HepG2 (cell line): ENCODE results near the gene PSEN1. TPM values are rescaled to one million over a fixed set of nuclear protein-coding genes. Genes with fewer than 3 reads are reported as not detected.
A peak's percentile ranks its signal among the peaks of the same experiment; 100 is the strongest.

Source experiments
- ATAC-seq: fragments of 200-7000 bp; cut with Tn5 transposase; 3 replicates; pipeline ENCODE4 v1.9.1; 2020; ENCODE audit warnings: mild to moderate bottlenecking, moderate library complexity
- BruUV-seq: library from RNA; stranded (reverse); fragments of 400-500 nt; replicated peaks from 2 replicates; lab custom pipeline; 2021; lab: Mats Ljungman, UMichigan
- CTCF ChIA-PET: fragments of 300-600 bp; formaldehyde crosslinking; extraction: SDS; loops from one replicate; lab custom pipeline; 2021; ENCODE audit warnings: low total read pairs, inconsistent platforms, low intra/inter-chr PET ratio; lab: Yijun Ruan, JAX
- POLR2A ChIA-PET: fragments of 350-600 bp; sonication (Branson Sonifier 250); formaldehyde crosslinking; loops from one replicate; lab custom pipeline; 2020; ENCODE audit warnings: antibody characterized with exemption, inconsistent platforms; lab: Yijun Ruan, JAX
- DNase-seq: peaks from one replicate; pipeline ENCODE4 v3.0.0-alpha.2; 2015; ENCODE audit warnings: low spot score
- FAIRE-seq: peaks from 3 replicates; lab custom pipeline; 2011; peaks lifted over from hg19 to GRCh38; lab: Jason Lieb, UNC
- H2AFZ ChIP-seq: one replicate; pipeline ENCODE4 v1.6.1; 2011; ENCODE audit warnings: low read length, inconsistent platforms
- H3K27ac ChIP-seq: fragments of 300-600 bp; 3 replicates; pipeline ENCODE4 v1.8.0; 2011; ENCODE audit warnings: mixed run types, mild to moderate bottlenecking, mixed read lengths, low read length, inconsistent platforms; ENCODE audit not compliant: insufficient read depth; ENCODE audit errors: extremely low read length
- H3K27me3 ChIP-seq, 2 experiments: fragments of 200-600 bp in 1 of 2; 2 replicates in 1 of 2; 3 replicates in 1 of 2; pipeline versions ENCODE4 v1.6.0 to v1.8.0; 2011; ENCODE audit warnings: low read length in 2 of 2, mild to moderate bottlenecking in 2 of 2, moderate library complexity in 2 of 2, inconsistent platforms in 1 of 2; ENCODE audit not compliant: insufficient read depth in 2 of 2, control insufficient read depth in 1 of 2
- H3K36me3 ChIP-seq, 2 experiments: fragments of 200-600 bp in 1 of 2; replicated peaks in 1 of 2; 2 replicates in 1 of 2; 3 replicates in 1 of 2; pipeline versions ENCODE4 v1.5.1 to v1.8.0; 2011; ENCODE audit warnings: low read length in 2 of 2, inconsistent platforms in 1 of 2; ENCODE audit not compliant: insufficient read depth in 2 of 2, control insufficient read depth in 1 of 2
- H3K4me1 ChIP-seq: 2 replicates; pipeline ENCODE4 v1.5.1; 2012; ENCODE audit warnings: low read length, inconsistent platforms; ENCODE audit not compliant: insufficient read depth
- H3K4me2 ChIP-seq: 2 replicates; pipeline ENCODE4 v1.6.0; 2011; ENCODE audit warnings: low read depth, low read length, inconsistent platforms
- H3K4me3 ChIP-seq, 3 experiments: fragments of 200-600 bp in 1 of 3; sonication (generic), shearing (Covaris generic) in 1 of 3; replicated peaks in 1 of 3; 2 replicates each; pipeline ENCODE4 v1.5.1; 2011 to 2016; ENCODE audit warnings: low read length in 3 of 3, inconsistent platforms in 2 of 3, low read depth in 2 of 3, mild to moderate bottlenecking in 2 of 3, control low read depth in 1 of 3, mixed read lengths in 1 of 3; ENCODE audit not compliant: insufficient read depth in 1 of 3
- H3K79me2 ChIP-seq: one replicate; pipeline ENCODE4 v1.6.1; 2011; ENCODE audit warnings: low read length, inconsistent platforms; ENCODE audit not compliant: insufficient read depth
- H3K9ac ChIP-seq: 2 replicates; pipeline ENCODE4 v1.6.0; 2011; ENCODE audit warnings: mild to moderate bottlenecking, low read depth, low read length, inconsistent platforms; ENCODE audit not compliant: insufficient read depth
- H3K9me3 ChIP-seq: 2 replicates; pipeline ENCODE4 v1.5.1; 2012; ENCODE audit warnings: mild to moderate bottlenecking, low read length
- H4K20me1 ChIP-seq: 2 replicates; pipeline ENCODE4 v1.6.0; 2011; ENCODE audit warnings: inconsistent platforms, mild to moderate bottlenecking, low read length, moderate library complexity; ENCODE audit not compliant: insufficient read depth
- CCAR2 ChIP-seq: fragments of 200-400 bp; formaldehyde crosslinking; optimal IDR thresholded peaks from 2 replicates; pipeline ENCODE3; 2018; ENCODE audit warnings: low read depth, mild to moderate bottlenecking, low read length, moderate library complexity
- FIP1L1 ChIP-seq: fragments of 200-400 bp; formaldehyde crosslinking; IDR thresholded peaks from 2 replicates; pipeline ENCODE4 v1.6.1; 2018; ENCODE audit warnings: low read depth, mild to moderate bottlenecking, low read length, moderate library complexity, borderline replicate concordance; ENCODE audit not compliant: insufficient read depth
- FLYWCH1 ChIP-seq: sonication (generic); formaldehyde crosslinking; IDR thresholded peaks from 2 replicates; pipeline ENCODE4 v1.8.1; 2023; ENCODE audit warnings: mild to moderate bottlenecking, missing genetic modification reagents
- GATAD1 ChIP-seq: IDR thresholded peaks from 2 replicates; pipeline ENCODE4 v1.6.1; 2016; ENCODE audit warnings: missing genetic modification reagents, missing compliant biosample characterization
- KLF9 ChIP-seq: IDR thresholded peaks from 2 replicates; pipeline ENCODE4 v1.6.1; 2016; ENCODE audit warnings: low read depth
- NR2F2 ChIP-seq: IDR thresholded peaks from 2 replicates; pipeline ENCODE4 v1.6.1; 2012; ENCODE audit warnings: low read depth, inconsistent platforms, borderline replicate concordance
- RAD51 ChIP-seq: fragments of 450-650 bp; IDR thresholded peaks from 2 replicates; pipeline ENCODE4 v1.6.1; 2016; ENCODE audit warnings: borderline replicate concordance
- RFX3 ChIP-seq: IDR thresholded peaks from 2 replicates; pipeline ENCODE4 v1.6.1; 2016; ENCODE audit warnings: missing biosample characterization, missing genetic modification reagents
- U2AF1 ChIP-seq: fragments of 200-400 bp; formaldehyde crosslinking; optimal IDR thresholded peaks from 2 replicates; pipeline ENCODE3; 2017; ENCODE audit warnings: mild to moderate bottlenecking, low read depth, low read length
- XRCC5 ChIP-seq: fragments of 200-400 bp; formaldehyde crosslinking; optimal IDR thresholded peaks from 2 replicates; pipeline ENCODE3; 2017; ENCODE audit warnings: mild to moderate bottlenecking, low read length
- ZNF143 ChIP-seq: sonication (generic); formaldehyde crosslinking; IDR thresholded peaks from 2 replicates; pipeline ENCODE4 v1.4.0; 2020; ENCODE audit warnings: missing genetic modification reagents
- ZNF251 ChIP-seq: sonication (generic); formaldehyde crosslinking; IDR thresholded peaks from 2 replicates; pipeline ENCODE4 v1.9.0; 2021; ENCODE audit warnings: mild to moderate bottlenecking, missing genetic modification reagents
- ZNF367 ChIP-seq: sonication (generic); formaldehyde crosslinking; IDR thresholded peaks from 2 replicates; pipeline ENCODE4 v1.4.0; 2020; ENCODE audit warnings: missing genetic modification reagents, borderline replicate concordance
- ZNF703 ChIP-seq: sonication (generic); formaldehyde crosslinking; IDR thresholded peaks from 2 replicates; pipeline ENCODE4 v1.5.1; 2020; ENCODE audit warnings: missing genetic modification reagents, mild to moderate bottlenecking, moderate library complexity, borderline replicate concordance
- WGBS: methylation state at CpG from one replicate; pipeline ENCODE4 v1.1.6; 2017; ENCODE audit warnings: low lambda C conversion rate; 5-methylcytosine and 5-hydroxymethylcytosine counted together
- in situ Hi-C: cut with HindIII; loops from 2 replicates; pipeline ENCODE4 v1.10.0; 2017; ENCODE audit warnings: low pct_unique_long_range_greater_than_20kb; ENCODE audit not compliant: extremely low pct_ligation_motif_present
- intact Hi-C: fragments of 100-400 bp; cut with micrococcal nuclease; formaldehyde crosslinking; loops from one replicate; pipeline ENCODE4 v1.10.0; 2022; ENCODE audit not compliant: unreplicated experiment
- polyA plus RNA-seq, 8 experiments: library from polyadenylated mRNA; depleted of rRNA in 3 of 8; stranded (reverse) in 7 of 8; unstranded in 1 of 8; fragments of >200 nt; fragmentation: Illumina TruSeq in 4 of 8; extraction: Trizol in 4 of 8; gene quantifications; 2 replicates each; pipeline versions ENCODE4 v1.2.1 to v1.2.3, GENCODE V29; 2011 to 2016; ENCODE audit warnings: low read depth in 4 of 8, missing spikeins in 1 of 8, mixed read lengths in 1 of 8; ENCODE audit not compliant: insufficient read depth in 1 of 8
- total RNA-seq, 5 experiments: library from RNA; depleted of rRNA; stranded (reverse); fragments of >200 nt; fragmentation: Illumina TruSeq; extraction: Trizol; gene quantifications; 2 replicates each; pipeline ENCODE4 v1.2.3, GENCODE V29; 2016; ENCODE audit warnings: low read depth in 1 of 5

Gene PSEN1
- total and polyA plus RNA-seq, 2 of the 13 experiments (the other 11 are each of a cell fraction or from before 2014, with no cell fraction given), result 12.5 to 26.6 TPM

DNA sequence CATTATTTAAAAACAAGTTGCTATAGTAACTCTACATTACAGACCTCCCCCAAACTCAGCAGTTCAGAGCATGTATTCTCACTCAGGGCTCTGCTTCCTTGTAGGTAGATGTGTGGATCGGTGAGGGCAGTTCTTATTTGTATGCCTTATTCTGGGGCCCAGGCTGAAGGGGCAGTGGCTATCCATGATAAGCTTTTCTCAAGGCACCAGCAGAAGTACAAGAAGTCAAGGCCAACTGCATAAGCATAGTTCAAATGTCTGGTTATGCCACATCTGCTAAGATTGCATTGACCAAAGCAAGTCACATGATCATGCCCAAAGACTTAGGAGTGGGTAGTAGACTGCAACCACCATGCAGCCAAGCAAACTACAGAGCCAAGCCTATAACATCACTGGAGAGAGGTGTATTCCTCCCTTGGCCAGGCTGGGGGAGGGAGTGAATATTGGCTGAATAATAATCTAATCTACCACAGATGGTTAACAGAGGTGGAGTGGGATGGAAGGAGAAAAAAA, 4.6 kb downstream of the PSEN1 start (continued):
- TF ChIP-seq RAD51 (0 out of 2 replicates have a peak, but pooled peaks have one; percentile 6), XRCC5 (no peak)

- Histone ChIP-seq H3K4me1 (peaks cover 51% of the 10 kb centered on the region), H3K27me3 (no peaks in the 10 kb centered on the region; a peak in 1 of 5 replicates), H4K20me1 (peaks cover 3% of the 10 kb centered on the region; the same call in 1 of the 2 replicates), H3K4me3 (no peak overlapping the region), H3K36me3 (no peaks in the 10 kb centered on the region), H3K79me2 (peaks cover 59% of the 10 kb centered on the region), H3K9ac (no peak overlapping the region), H3K9me3 (no peaks in the 10 kb centered on the region), H3K27ac (peak overlapping the region; percentile 27), H2AFZ (no peak overlapping the region), H3K4me2 (0 out of 2 replicates have a peak overlapping the region, but pooled peaks have one; percentile 41)
- in situ Hi-C loops (no loop called here), intact Hi-C loops (no loop called here)
- 90% methylated on average over 2 of the region's 2 CpGs for WGBS
- TF ChIP-seq ZNF251 (no peak), FLYWCH1 (CRISPR knock-in tag) (no peak), CCAR2 (no peak), NR2F2 (no peak), ZNF703 (CRISPR knock-in tag) (no peak), RFX3 (CRISPR knock-in tag) (no peak), KLF9 (no peak), ZNF143 (CRISPR knock-in tag) (no peak), ZNF367 (CRISPR knock-in tag) (no peak), GATAD1 (CRISPR knock-in tag) (no peak), U2AF1 (no peak), FIP1L1 (no peak)
- ChIA-PET CTCF (no interaction called here), POLR2A (no interaction called here)
- no peak for DNase-seq
- no TSS peak for BruUV-seq
- no peak for ATAC-seq
- no peak for FAIRE-seq
Observed at GRCh38 chr14:73142216-73142615, 5.9 kb downstream of the PSEN1 start.
